Measurements from ENCODE around the gene RNU1-4. TPM values are rescaled to one million over a fixed set of nuclear protein-coding genes. Genes with fewer than 3 reads are reported as not detected.
A peak's percentile ranks its signal among the peaks of the same experiment; 100 is the strongest.
"Not testable (repeated sequence)": the region's sequence is repeated elsewhere in the genome, so short reads cannot be mapped to it uniquely, and the experiment has no call there.

RNU1-4 gene
- total RNA-seq, 2 donors from 2014 or later: 2,483 to 3,611 TPM

- not testable (repeated sequence) for H3K4me1 ChIP-seq (ENCODE audit: control insufficient read depth, insufficient read depth, low read length); H3K9ac ChIP-seq (ENCODE audit: extremely low read depth, low read length, poor library complexity, severe bottlenecking); H3K27ac ChIP-seq (ENCODE audit: low read depth, low read length); H3K9me3 Mint-ChIP-seq; H3K36me3 Mint-ChIP-seq (ENCODE audit: low read depth); H3K4me1 Mint-ChIP-seq; H3K9me3 ChIP-seq (ENCODE audit: control insufficient read depth, low read length); H3K27ac Mint-ChIP-seq; H3K4me3 ChIP-seq (ENCODE audit: low read length); H3K36me3 ChIP-seq (ENCODE audit: control insufficient read depth, insufficient read depth, low read length); DNase-seq; H3K4me3 Mint-ChIP-seq
- WGBS, 2 experiments (ENCODE audit: insufficient coverage in 1 of 2, insufficient read length in 1 of 2): 83 to 89% methylated on average over 1 to 3 of the region's 5 CpGs
- H3K27me3 Mint-ChIP-seq (ENCODE audit: insufficient read depth): peaks cover 30% of the 10 kb centered on the region
- peaks cover 26% of the 10 kb centered on the region for H3K27me3 ChIP-seq (ENCODE audit: control insufficient read depth, insufficient read depth, low read length, poor library complexity, severe bottlenecking)
Measured at GRCh38 chr1:16781625-16782024, 41.3 kb downstream of the RNU1-4 start.

- H3K4me3 ChIP-seq (ENCODE audit: low read length); H3K36me3 Mint-ChIP-seq (ENCODE audit: low read depth); H3K27ac Mint-ChIP-seq; H3K4me3 Mint-ChIP-seq; H3K9me3 Mint-ChIP-seq; H3K4me1 ChIP-seq (ENCODE audit: control insufficient read depth, insufficient read depth, low read length); H3K4me1 Mint-ChIP-seq; H3K27ac ChIP-seq (ENCODE audit: low read depth, low read length); H3K9me3 ChIP-seq (ENCODE audit: control insufficient read depth, low read length); H3K36me3 ChIP-seq (ENCODE audit: control insufficient read depth, insufficient read depth, low read length); DNase-seq; H3K9ac ChIP-seq (ENCODE audit: extremely low read depth, low read length, poor library complexity, severe bottlenecking): not testable (repeated sequence)
- no CpG with 5 or more reads among the region's 2 CpGs for WGBS, 2 experiments (ENCODE audit: insufficient coverage in 1 of 2, insufficient read length in 1 of 2)
- H3K27me3 ChIP-seq (ENCODE audit: control insufficient read depth, insufficient read depth, low read length, poor library complexity, severe bottlenecking): peaks cover 19% of the 10 kb centered on the region
- H3K27me3 Mint-ChIP-seq (ENCODE audit: insufficient read depth): peaks cover 20% of the 10 kb centered on the region
Measured at GRCh38 chr1:16784955-16785354, 44.6 kb downstream of the RNU1-4 start.

DNA sequence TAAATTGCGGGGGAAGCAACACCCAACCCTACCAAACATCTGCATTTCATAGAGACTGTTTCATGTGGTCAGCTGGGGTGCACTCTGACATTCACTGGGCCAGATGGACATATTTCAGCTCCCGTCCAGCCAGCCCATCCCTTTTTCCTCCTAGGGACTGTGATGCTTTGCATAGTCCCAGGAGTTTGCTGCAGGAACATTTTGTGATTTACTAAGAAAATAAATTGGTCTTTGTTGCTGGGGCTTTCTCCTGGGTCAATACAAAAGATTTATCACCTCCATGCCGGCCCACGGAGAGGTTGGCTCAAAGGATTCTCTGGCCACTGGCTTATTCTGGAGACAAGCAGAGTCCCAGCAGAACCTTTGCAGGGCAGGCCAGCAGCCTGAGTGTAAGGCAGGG, 46.0 kb downstream of the RNU1-4 start:
- not testable (repeated sequence) for H3K9me3 ChIP-seq (ENCODE audit: control insufficient read depth, low read length); H3K27ac ChIP-seq (ENCODE audit: low read depth, low read length); H3K9me3 Mint-ChIP-seq; H3K36me3 Mint-ChIP-seq (ENCODE audit: low read depth); H3K9ac ChIP-seq (ENCODE audit: extremely low read depth, low read length, poor library complexity, severe bottlenecking); H3K4me1 ChIP-seq (ENCODE audit: control insufficient read depth, insufficient read depth, low read length); H3K4me3 Mint-ChIP-seq; H3K27ac Mint-ChIP-seq; H3K4me1 Mint-ChIP-seq; H3K4me3 ChIP-seq (ENCODE audit: low read length); H3K36me3 ChIP-seq (ENCODE audit: control insufficient read depth, insufficient read depth, low read length)
- DNase-seq: peak; percentile 35
- WGBS, 2 experiments (ENCODE audit: insufficient coverage in 1 of 2, insufficient read length in 1 of 2): 78 to 93% methylated on average over 3 to 4 of the region's 4 CpGs
- peaks cover 15% of the 10 kb centered on the region for H3K27me3 Mint-ChIP-seq (ENCODE audit: insufficient read depth)
- H3K27me3 ChIP-seq (ENCODE audit: control insufficient read depth, insufficient read depth, low read length, poor library complexity, severe bottlenecking): peaks cover 11% of the 10 kb centered on the region

DNA sequence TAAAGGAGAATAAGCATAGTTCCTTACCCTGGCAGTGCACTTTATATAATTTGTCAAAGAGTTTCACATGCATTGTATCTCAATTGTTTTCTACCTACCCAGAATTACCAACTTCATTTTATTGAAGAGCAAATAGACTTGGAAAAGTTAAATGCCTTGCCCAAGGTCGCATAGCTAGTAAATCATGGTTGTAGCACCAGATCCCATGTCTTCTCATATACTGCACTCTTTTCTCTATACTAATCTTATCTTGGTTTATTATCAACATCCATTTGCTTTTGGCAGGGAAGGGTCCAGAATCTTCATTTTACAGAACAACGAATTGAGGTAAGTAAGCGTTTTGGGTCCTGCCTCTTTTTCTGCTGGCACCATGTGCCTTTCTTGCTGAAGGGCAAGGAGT, 46.9 kb downstream of the RNU1-4 start:
- H3K4me1 ChIP-seq (ENCODE audit: control insufficient read depth, insufficient read depth, low read length); H3K4me1 Mint-ChIP-seq; H3K9me3 Mint-ChIP-seq; H3K9ac ChIP-seq (ENCODE audit: extremely low read depth, low read length, poor library complexity, severe bottlenecking); H3K36me3 Mint-ChIP-seq (ENCODE audit: low read depth); H3K27ac ChIP-seq (ENCODE audit: low read depth, low read length); H3K36me3 ChIP-seq (ENCODE audit: control insufficient read depth, insufficient read depth, low read length); H3K4me3 ChIP-seq (ENCODE audit: low read length); H3K9me3 ChIP-seq (ENCODE audit: control insufficient read depth, low read length); H3K27ac Mint-ChIP-seq; H3K27me3 ChIP-seq (ENCODE audit: control insufficient read depth, insufficient read depth, low read length, poor library complexity, severe bottlenecking); DNase-seq; H3K4me3 Mint-ChIP-seq: not testable (repeated sequence)
- peaks cover 10% of the 10 kb centered on the region for H3K27me3 Mint-ChIP-seq (ENCODE audit: insufficient read depth)
- WGBS, 2 experiments (ENCODE audit: insufficient coverage in 1 of 2, insufficient read length in 1 of 2): 87% methylated on average over 1 of the region's 3 CpGs; no CpG with 5 or more reads in 1 of the 2 experiments

- not testable (repeated sequence) for H3K36me3 Mint-ChIP-seq (ENCODE audit: low read depth); H3K27me3 ChIP-seq (ENCODE audit: control insufficient read depth, insufficient read depth, low read length, poor library complexity, severe bottlenecking); H3K4me1 ChIP-seq (ENCODE audit: control insufficient read depth, insufficient read depth, low read length); H3K4me3 ChIP-seq (ENCODE audit: low read length); DNase-seq; H3K4me1 Mint-ChIP-seq; H3K4me3 Mint-ChIP-seq; H3K9ac ChIP-seq (ENCODE audit: extremely low read depth, low read length, poor library complexity, severe bottlenecking); H3K27me3 Mint-ChIP-seq (ENCODE audit: insufficient read depth); H3K9me3 ChIP-seq (ENCODE audit: control insufficient read depth, low read length); H3K9me3 Mint-ChIP-seq; H3K36me3 ChIP-seq (ENCODE audit: control insufficient read depth, insufficient read depth, low read length); H3K27ac ChIP-seq (ENCODE audit: low read depth, low read length); H3K27ac Mint-ChIP-seq
- 40 to 65% methylated on average over 2 of the region's 5 CpGs for WGBS, 2 experiments (ENCODE audit: insufficient coverage in 1 of 2, insufficient read length in 1 of 2)
Measured at GRCh38 chr1:16787711-16788110, 47.4 kb downstream of the RNU1-4 start.

Other genes with a start within 250 kb of the RNU1-4 start
- 1,000 to 10,000 TPM; 2,483 to 3,611 TPM for gene RNU1-1, start 226.2 kb upstream of the RNU1-4 start, total RNA-seq
- 10 to 100 TPM; 39.2 to 42.5 TPM for gene NBPF1, start 127.0 kb upstream of the RNU1-4 start, total RNA-seq
- gene RNU1-3, start 73.6 kb upstream of the RNU1-4 start, total RNA-seq: 1,000 to 10,000 TPM; 2,483 to 3,611 TPM
- gene RNU1-2, start 155.5 kb downstream of the RNU1-4 start, total RNA-seq: 1,000 to 10,000 TPM; 2,483 to 3,611 TPM
- 10 to 100 TPM; 58.4 to 61.8 TPM for gene CROCC, start 181.4 kb downstream of the RNU1-4 start, total RNA-seq
- gene MFAP2, start 240.1 kb downstream of the RNU1-4 start, total RNA-seq: 100 to 1,000 TPM; 120 to 170 TPM